ENCODE measurements around the gene ZNF784.

ZNF784 gene

GRCh38 chr19:55614711-55615542, 9.4 kb downstream of the ZNF784 start:
- Histone ChIP-seq H4K8ac (ENCODE audit: low read depth, low read length) (no peak overlapping the region), H3K4me3 (ENCODE audit: low read length) (no peak overlapping the region), H2BK120ac (ENCODE audit: low read depth, low read length) (no peak overlapping the region), H2BK15ac (replicated peaks; ENCODE audit: low read depth) (no peak overlapping the region), H3K4me1 (ENCODE audit: control insufficient read depth, low read depth, low read length) (no peaks in the 10 kb centered on the region), H3K23ac (ENCODE audit: low read length) (no peak overlapping the region), H3K4ac (ENCODE audit: low read depth, low read length) (no peak overlapping the region), H3K56ac (ENCODE audit: low read length) (no peak overlapping the region), H4K5ac (ENCODE audit: low read length) (no peak overlapping the region), H3K36me3 (ENCODE audit: control insufficient read depth, insufficient read depth, low read length) (peaks cover 4% of the 10 kb centered on the region), H3K27ac (ENCODE audit: low read depth, low read length) (no peak overlapping the region), H3K27me3 (ENCODE audit: insufficient read depth, low read length, poor library complexity) (no peaks in the 10 kb centered on the region), H2AK5ac (ENCODE audit: low read length) (no peak overlapping the region), H3K79me1 (ENCODE audit: low read length) (no peaks in the 10 kb centered on the region), H3K9ac (ENCODE audit: low read length) (no peak overlapping the region), H3K4me2 (ENCODE audit: low read length) (no peak overlapping the region), H2BK5ac (ENCODE audit: low read length) (no peak overlapping the region), H3K18ac (ENCODE audit: low read length) (no peak overlapping the region), H3K79me2 (ENCODE audit: control insufficient read depth, insufficient read depth, low read length) (no peaks in the 10 kb centered on the region)
- no CpG with 5 or more reads among the region's 98 CpGs for WGBS (ENCODE audit: extremely low coverage, insufficient coverage, low lambda C conversion rate)
- no peak for DNase-seq

GRCh38 chr19:55613930-55614710, 10.2 kb downstream of the ZNF784 start:
- peaks cover 4% of the 10 kb centered on the region for H3K36me3 ChIP-seq (ENCODE audit: control insufficient read depth, insufficient read depth, low read length)
- H4K8ac ChIP-seq (ENCODE audit: low read depth, low read length) = no peak overlapping the region
- WGBS (ENCODE audit: extremely low coverage, insufficient coverage, low lambda C conversion rate) = 100% methylated on average over 4 of the region's 75 CpGs
- no peak overlapping the region for H2BK5ac ChIP-seq (ENCODE audit: low read length)
- no peak overlapping the region for H3K4ac ChIP-seq (ENCODE audit: low read depth, low read length)
- H2BK120ac ChIP-seq (ENCODE audit: low read depth, low read length) = no peak overlapping the region
- no peak overlapping the region for H2AK5ac ChIP-seq (ENCODE audit: low read length)
- no peak overlapping the region for H3K9ac ChIP-seq (ENCODE audit: low read length)
- no peak overlapping the region for H3K56ac ChIP-seq (ENCODE audit: low read length)
- H3K4me3 ChIP-seq (ENCODE audit: low read length) = no peak overlapping the region
- H3K23ac ChIP-seq (ENCODE audit: low read length) = no peak overlapping the region
- no peak overlapping the region for H2BK15ac ChIP-seq (replicated peaks; ENCODE audit: low read depth)
- no peaks in the 10 kb centered on the region for H3K79me2 ChIP-seq (ENCODE audit: control insufficient read depth, insufficient read depth, low read length)
- DNase-seq = no peak
- no peak overlapping the region for H3K27ac ChIP-seq (ENCODE audit: low read depth, low read length)
- no peak overlapping the region for H3K18ac ChIP-seq (ENCODE audit: low read length)
- H3K4me1 ChIP-seq (ENCODE audit: control insufficient read depth, low read depth, low read length) = no peaks in the 10 kb centered on the region
- no peak overlapping the region for H3K4me2 ChIP-seq (ENCODE audit: low read length)
- peaks cover 4% of the 10 kb centered on the region for H3K79me1 ChIP-seq (ENCODE audit: low read length)
- no peak overlapping the region for H4K5ac ChIP-seq (ENCODE audit: low read length)
- no peaks in the 10 kb centered on the region for H3K27me3 ChIP-seq (ENCODE audit: insufficient read depth, low read length, poor library complexity)

- Histone ChIP-seq H2BK120ac (ENCODE audit: low read depth, low read length) (no peak overlapping the region), H3K27ac (ENCODE audit: low read depth, low read length) (no peak overlapping the region), H3K9ac (ENCODE audit: low read length) (no peak overlapping the region), H3K56ac (ENCODE audit: low read length) (no peak overlapping the region), H2AK5ac (ENCODE audit: low read length) (no peak overlapping the region), H4K5ac (ENCODE audit: low read length) (no peak overlapping the region), H3K23ac (ENCODE audit: low read length) (no peak overlapping the region), H3K36me3 (ENCODE audit: control insufficient read depth, insufficient read depth, low read length) (peaks cover 4% of the 10 kb centered on the region), H3K79me2 (ENCODE audit: control insufficient read depth, insufficient read depth, low read length) (no peaks in the 10 kb centered on the region), H2BK15ac (replicated peaks; ENCODE audit: low read depth) (no peak overlapping the region), H3K4me3 (ENCODE audit: low read length) (no peak overlapping the region), H3K4me2 (ENCODE audit: low read length) (no peak overlapping the region), H4K8ac (ENCODE audit: low read depth, low read length) (no peak overlapping the region), H3K4me1 (ENCODE audit: control insufficient read depth, low read depth, low read length) (no peaks in the 10 kb centered on the region), H3K4ac (ENCODE audit: low read depth, low read length) (no peak overlapping the region), H3K27me3 (ENCODE audit: insufficient read depth, low read length, poor library complexity) (no peaks in the 10 kb centered on the region), H3K79me1 (ENCODE audit: low read length) (peaks cover 4% of the 10 kb centered on the region), H2BK5ac (ENCODE audit: low read length) (no peak overlapping the region), H3K18ac (ENCODE audit: low read length) (no peak overlapping the region)
- no peak for DNase-seq
- WGBS (ENCODE audit: extremely low coverage, insufficient coverage, low lambda C conversion rate) = no CpG with 5 or more reads among the region's 27 CpGs
Observed at GRCh38 chr19:55613396-55613795, 11.0 kb downstream of the ZNF784 start.

DNA sequence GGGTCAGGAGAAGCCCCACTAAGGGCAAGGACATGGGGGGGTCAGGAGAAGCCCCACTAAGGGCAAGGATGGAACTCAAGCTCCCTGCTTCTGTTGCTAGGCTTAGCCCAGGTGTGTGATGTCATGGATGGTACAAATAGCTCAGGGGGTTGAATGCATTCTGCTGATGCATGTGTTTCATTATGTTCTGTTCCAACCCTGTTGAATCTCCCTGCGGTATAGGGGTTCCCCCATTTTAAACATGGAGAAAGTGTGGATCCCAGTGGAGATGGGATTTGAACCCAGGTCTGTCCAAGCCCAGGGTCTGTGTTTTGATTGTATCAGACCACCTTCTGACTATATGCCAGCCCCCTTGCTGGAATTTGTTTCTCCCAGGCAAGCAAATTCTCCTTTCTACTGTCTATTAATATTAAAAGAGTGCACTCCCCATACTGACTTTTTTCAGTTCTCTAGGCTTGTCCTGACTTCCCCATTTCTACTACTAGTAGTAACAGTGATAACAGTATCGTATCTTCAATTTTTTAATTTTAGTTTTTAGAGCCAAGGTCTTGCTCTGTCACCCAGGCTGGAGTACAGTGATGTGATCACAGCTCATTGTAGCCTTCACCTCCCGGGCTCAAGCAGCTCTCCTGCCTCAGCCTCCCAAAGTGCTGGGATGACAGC, 12.3 kb downstream of the ZNF784 start:
- peaks cover 10% of the 10 kb centered on the region for H3K79me1 ChIP-seq (ENCODE audit: low read length)
- H3K4me1 ChIP-seq (ENCODE audit: control insufficient read depth, low read depth, low read length) = no peaks in the 10 kb centered on the region
- H3K18ac ChIP-seq (ENCODE audit: low read length) = no peak overlapping the region
- H3K56ac ChIP-seq (ENCODE audit: low read length) = no peak overlapping the region
- no peak overlapping the region for H2BK120ac ChIP-seq (ENCODE audit: low read depth, low read length)
- H3K27ac ChIP-seq (ENCODE audit: low read depth, low read length) = no peak overlapping the region
- no peak overlapping the region for H4K8ac ChIP-seq (ENCODE audit: low read depth, low read length)
- H2AK5ac ChIP-seq (ENCODE audit: low read length) = no peak overlapping the region
- no peak overlapping the region for H4K5ac ChIP-seq (ENCODE audit: low read length)
- no peaks in the 10 kb centered on the region for H3K27me3 ChIP-seq (ENCODE audit: insufficient read depth, low read length, poor library complexity)
- WGBS (ENCODE audit: extremely low coverage, insufficient coverage, low lambda C conversion rate) = no CpG with 5 or more reads among the region's 3 CpGs
- no peak overlapping the region for H3K4me3 ChIP-seq (ENCODE audit: low read length)
- H3K36me3 ChIP-seq (ENCODE audit: control insufficient read depth, insufficient read depth, low read length) = peaks cover 2% of the 10 kb centered on the region
- no peak overlapping the region for H2BK15ac ChIP-seq (replicated peaks; ENCODE audit: low read depth)
- no peak for DNase-seq
- H3K9ac ChIP-seq (ENCODE audit: low read length) = no peak overlapping the region
- H3K4me2 ChIP-seq (ENCODE audit: low read length) = no peak overlapping the region
- H3K79me2 ChIP-seq (ENCODE audit: control insufficient read depth, insufficient read depth, low read length) = no peaks in the 10 kb centered on the region
- H3K4ac ChIP-seq (ENCODE audit: low read depth, low read length) = no peak overlapping the region
- H2BK5ac ChIP-seq (ENCODE audit: low read length) = no peak overlapping the region
- no peak overlapping the region for H3K23ac ChIP-seq (ENCODE audit: low read length)

GRCh38 chr19:55611300-55611982, 12.9 kb downstream of the ZNF784 start:
- H3K79me1 ChIP-seq (ENCODE audit: low read length) = peaks cover 16% of the 10 kb centered on the region

More at GRCh38 chr19:55611300-55611982, 12.9 kb downstream of the ZNF784 start:
- H3K9ac ChIP-seq (ENCODE audit: low read length) = no peak overlapping the region
- H2AK5ac ChIP-seq (ENCODE audit: low read length) = no peak overlapping the region
- no peak for DNase-seq
- no peak overlapping the region for H2BK120ac ChIP-seq (ENCODE audit: low read depth, low read length)
- no peak overlapping the region for H3K56ac ChIP-seq (ENCODE audit: low read length)
- no peak overlapping the region for H3K27ac ChIP-seq (ENCODE audit: low read depth, low read length)
- H4K8ac ChIP-seq (ENCODE audit: low read depth, low read length) = no peak overlapping the region
- H2BK15ac ChIP-seq (replicated peaks; ENCODE audit: low read depth) = no peak overlapping the region
- no peak overlapping the region for H3K23ac ChIP-seq (ENCODE audit: low read length)
- no peak overlapping the region for H4K5ac ChIP-seq (ENCODE audit: low read length)
- no peaks in the 10 kb centered on the region for H3K27me3 ChIP-seq (ENCODE audit: insufficient read depth, low read length, poor library complexity)
- H3K36me3 ChIP-seq (ENCODE audit: control insufficient read depth, insufficient read depth, low read length) = peaks cover 2% of the 10 kb centered on the region
- no peak overlapping the region for H3K18ac ChIP-seq (ENCODE audit: low read length)
- peaks cover 2% of the 10 kb centered on the region for H3K79me2 ChIP-seq (ENCODE audit: control insufficient read depth, insufficient read depth, low read length)
- H3K4me1 ChIP-seq (ENCODE audit: control insufficient read depth, low read depth, low read length) = peaks cover 4% of the 10 kb centered on the region
- no peak overlapping the region for H3K4me3 ChIP-seq (ENCODE audit: low read length)
- H3K4me2 ChIP-seq (ENCODE audit: low read length) = no peak overlapping the region
- no peak overlapping the region for H3K4ac ChIP-seq (ENCODE audit: low read depth, low read length)
- H2BK5ac ChIP-seq (ENCODE audit: low read length) = no peak overlapping the region
- WGBS (ENCODE audit: extremely low coverage, insufficient coverage, low lambda C conversion rate) = no CpG with 5 or more reads among the region's 15 CpGs
